ENCODE results near the gene OR2T2.
"Not testable (repeated sequence)": the region's sequence is repeated elsewhere in the genome, so short reads cannot be mapped to it uniquely, and the experiment has no call there.

The OR2T2 gene

GRCh38 chr1:248450466-248451145 lies 5.2 kb downstream of the OR2T2 start:
- not testable (repeated sequence) for DNase-seq

GRCh38 chr1:248453619-248454018 lies 8.2 kb downstream of the OR2T2 start:
- DNase-seq, result not testable (repeated sequence)

GRCh38 chr1:248455045-248455444 lies 9.6 kb downstream of the OR2T2 start:
- not testable (repeated sequence) for DNase-seq

- not testable (repeated sequence) for DNase-seq
Measured at GRCh38 chr1:248456635-248457034, 11.2 kb downstream of the OR2T2 start.

GRCh38 chr1:248459117-248459516 lies 13.7 kb downstream of the OR2T2 start:
- not testable (repeated sequence) for DNase-seq

- no peak for DNase-seq
Measured at GRCh38 chr1:248471154-248471553, 25.7 kb downstream of the OR2T2 start.

- not testable (repeated sequence) for DNase-seq
Measured at GRCh38 chr1:248472111-248472510, 26.7 kb downstream of the OR2T2 start.

- DNase-seq, result not testable (repeated sequence)
Measured at GRCh38 chr1:248473051-248473450, 27.6 kb downstream of the OR2T2 start, which contains the start of gene OR2T3. Gene OR2T3 (plus strand): TSS chr1:248473351. CDS start chr1:248473351, 0 bp downstream.

GRCh38 chr1:248475660-248476059 lies 30.2 kb downstream of the OR2T2 start:
- DNase-seq, result not testable (repeated sequence)

GRCh38 chr1:248481686-248482579 lies 36.5 kb downstream of the OR2T2 start:
- DNase-seq, result not testable (repeated sequence)

- DNase-seq, result not testable (repeated sequence)
Measured at GRCh38 chr1:248488289-248488688, 42.9 kb downstream of the OR2T2 start, which contains the start of gene OR2T5. Gene OR2T5 (plus strand): TSS chr1:248488589. CDS start chr1:248488589, 0 bp downstream.

- not testable (repeated sequence) for DNase-seq
Measured at GRCh38 chr1:248496661-248497060, 51.2 kb downstream of the OR2T2 start.

- not testable (repeated sequence) for DNase-seq
Measured at GRCh38 chr1:248500305-248501035, 55.0 kb downstream of the OR2T2 start.
